ENCODE measurements around the gene MRLN.

Gene MRLN

DNA sequence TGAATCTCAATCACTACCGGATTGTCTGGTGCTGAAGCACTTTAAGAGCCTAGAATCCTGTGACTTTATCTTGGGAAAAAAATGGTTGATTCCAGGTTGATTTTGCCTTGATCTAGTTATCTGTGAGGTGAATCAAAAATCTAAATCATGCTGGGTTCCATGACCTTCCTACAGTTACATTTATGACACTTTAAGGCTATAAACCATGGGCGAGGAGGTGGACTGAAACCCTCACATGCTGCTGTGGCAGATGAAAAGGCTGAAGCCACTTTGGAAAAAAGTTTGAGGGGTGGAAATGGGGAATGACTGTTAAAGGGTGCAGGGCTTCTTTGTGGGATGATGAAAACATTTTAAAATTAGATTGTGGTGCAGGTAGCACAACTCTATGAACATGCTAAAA, 61.1 kb downstream of the MRLN start:
- H2BK12ac ChIP-seq (ENCODE audit: low read length) = no peak overlapping the region
- H3K4ac ChIP-seq (ENCODE audit: low read depth, low read length) = no peak overlapping the region
- H3K14ac ChIP-seq (ENCODE audit: low read length) = no peak overlapping the region
- H3K27ac ChIP-seq (ENCODE audit: low read depth, low read length) = no peak overlapping the region
- no peak overlapping the region for H3K9ac ChIP-seq (ENCODE audit: low read length)
- no CpG with 5 or more reads among the region's 2 CpGs for WGBS (ENCODE audit: extremely low coverage, insufficient coverage, insufficient read length)
- no peak overlapping the region for H2AFZ ChIP-seq (ENCODE audit: insufficient read depth, low read length, poor library complexity)
- H4K12ac ChIP-seq (ENCODE audit: low read depth, low read length) = no peak overlapping the region
- H3K79me2 ChIP-seq (ENCODE audit: control insufficient read depth, insufficient read depth, low read length, poor library complexity) = no peaks in the 10 kb centered on the region
- no peak overlapping the region for H3K18ac ChIP-seq (ENCODE audit: low read length)
- no peak overlapping the region for H3K4me3 ChIP-seq (ENCODE audit: low read depth, low read length)
- H3K23ac ChIP-seq (ENCODE audit: low read length) = no peak overlapping the region
- H3K27me3 ChIP-seq (ENCODE audit: insufficient read depth, low read length) = no peaks in the 10 kb centered on the region
- H3K79me1 ChIP-seq (ENCODE audit: low read length) = no peaks in the 10 kb centered on the region
- no peaks in the 10 kb centered on the region for H3K9me3 ChIP-seq (ENCODE audit: insufficient read depth, low read depth, low read length)
- H2BK120ac ChIP-seq (ENCODE audit: insufficient read depth, low read length, poor library complexity) = no peak overlapping the region
- H2BK5ac ChIP-seq (ENCODE audit: low read depth, low read length, poor library complexity) = no peak overlapping the region
- no peaks in the 10 kb centered on the region for H3K4me1 ChIP-seq (ENCODE audit: control insufficient read depth in 1 of 2, insufficient read depth in 2 of 2, low read length in 2 of 2)
- no peak for DNase-seq
- H4K91ac ChIP-seq (ENCODE audit: low read depth, low read length) = no peak overlapping the region
- H3K36me3 ChIP-seq (ENCODE audit: control insufficient read depth in 1 of 2, insufficient read depth in 2 of 2, low read length in 2 of 2) = no peaks in the 10 kb centered on the region
- no peak overlapping the region for H4K8ac ChIP-seq (ENCODE audit: low read depth, low read length)
- no peak overlapping the region for H2AK5ac ChIP-seq (ENCODE audit: low read length)
- no peak overlapping the region for H3K4me2 ChIP-seq (ENCODE audit: low read length)

DNA sequence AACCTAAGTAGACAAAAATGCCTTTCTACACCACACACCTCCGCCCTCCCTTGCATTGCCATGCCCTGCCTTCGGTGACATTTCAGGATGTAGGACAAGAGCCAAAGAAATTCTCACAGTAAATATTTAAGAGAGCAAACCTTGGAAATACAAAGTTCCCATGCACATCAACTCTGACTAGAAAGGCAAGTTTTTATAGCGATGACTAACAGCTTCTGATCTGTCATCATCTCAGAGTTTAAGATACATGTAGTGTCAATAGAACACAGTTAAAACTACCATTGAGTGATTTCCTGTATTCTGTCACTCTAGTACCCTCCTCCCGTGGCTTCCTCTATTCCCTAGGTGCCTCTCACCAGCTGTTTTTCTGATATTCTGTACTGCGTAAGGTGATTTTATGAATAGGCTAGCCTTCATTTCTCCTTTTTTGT, 64.3 kb downstream of the MRLN start:
- no peaks in the 10 kb centered on the region for H3K79me2 ChIP-seq (ENCODE audit: control insufficient read depth, insufficient read depth, low read length, poor library complexity)
- no CpG with 5 or more reads among the region's 5 CpGs for whole genome bisulfite sequencing (ENCODE audit: extremely low coverage, insufficient coverage, insufficient read length)

DNA sequence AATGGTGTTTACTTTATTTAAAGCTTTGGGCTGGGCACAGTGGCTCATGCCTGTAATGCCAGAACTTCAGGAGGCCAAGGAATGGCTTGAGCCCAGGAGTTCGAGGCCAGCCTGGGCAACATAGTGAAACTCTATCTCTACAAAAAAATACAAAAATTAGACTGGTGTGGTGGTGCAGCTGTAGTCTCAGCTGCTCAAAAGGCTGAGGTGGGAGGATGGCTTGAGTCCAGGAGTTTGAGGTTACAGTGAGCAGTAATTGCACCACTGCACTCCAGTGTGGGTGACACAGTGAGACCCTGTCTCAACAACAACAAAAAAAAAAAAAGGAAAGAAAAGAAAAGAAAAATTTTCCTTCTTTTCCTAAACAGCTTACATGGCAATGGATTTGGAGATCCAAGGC, 65.6 kb downstream of the MRLN start:
- Histone ChIP-seq H2AFZ (ENCODE audit: insufficient read depth, low read length, poor library complexity) (no peak overlapping the region), H3K23ac (ENCODE audit: low read length) (no peak overlapping the region), H2AK5ac (ENCODE audit: low read length) (no peak overlapping the region), H3K14ac (ENCODE audit: low read length) (no peak overlapping the region), H3K4me2 (ENCODE audit: low read length) (no peak overlapping the region), H3K4me1 (ENCODE audit: control insufficient read depth in 1 of 2, insufficient read depth in 2 of 2, low read length in 2 of 2) (no peaks in the 10 kb centered on the region), H4K12ac (ENCODE audit: low read depth, low read length) (no peak overlapping the region), H3K18ac (ENCODE audit: low read length) (no peak overlapping the region), H3K9ac (ENCODE audit: low read length) (no peak overlapping the region), H2BK5ac (ENCODE audit: low read depth, low read length, poor library complexity) (no peak overlapping the region), H3K4ac (ENCODE audit: low read depth, low read length) (no peak overlapping the region), H3K27ac (ENCODE audit: low read depth, low read length) (no peak overlapping the region), H3K36me3 (ENCODE audit: control insufficient read depth in 1 of 2, insufficient read depth in 2 of 2, low read length in 2 of 2) (no peaks in the 10 kb centered on the region), H3K9me3 (ENCODE audit: insufficient read depth, low read depth, low read length) (no peaks in the 10 kb centered on the region), H2BK120ac (ENCODE audit: insufficient read depth, low read length, poor library complexity) (no peak overlapping the region), H3K27me3 (ENCODE audit: insufficient read depth, low read length) (no peaks in the 10 kb centered on the region), H3K79me1 (ENCODE audit: low read length) (no peaks in the 10 kb centered on the region), H2BK12ac (ENCODE audit: low read length) (no peak overlapping the region), H3K79me2 (ENCODE audit: control insufficient read depth, insufficient read depth, low read length, poor library complexity) (no peaks in the 10 kb centered on the region), H3K4me3 (ENCODE audit: low read depth, low read length) (no peak overlapping the region), H4K91ac (ENCODE audit: low read depth, low read length) (no peak overlapping the region), H4K8ac (ENCODE audit: low read depth, low read length) (no peak overlapping the region)
- no CpG with 5 or more reads among the region's 1 CpG for WGBS (ENCODE audit: extremely low coverage, insufficient coverage, insufficient read length)
- no peak for DNase-seq

More for the DNA sequence above, 64.3 kb downstream of the MRLN start:
- H3K27me3 ChIP-seq (ENCODE audit: insufficient read depth, low read length) = no peaks in the 10 kb centered on the region
- no peak for DNase-seq
- no peak overlapping the region for H3K4ac ChIP-seq (ENCODE audit: low read depth, low read length)
- no peak overlapping the region for H3K4me2 ChIP-seq (ENCODE audit: low read length)
- no peak overlapping the region for H3K14ac ChIP-seq (ENCODE audit: low read length)
- no peak overlapping the region for H2BK120ac ChIP-seq (ENCODE audit: insufficient read depth, low read length, poor library complexity)
- no peak overlapping the region for H2AK5ac ChIP-seq (ENCODE audit: low read length)
- H3K4me1 ChIP-seq (ENCODE audit: control insufficient read depth in 1 of 2, insufficient read depth in 2 of 2, low read length in 2 of 2) = no peaks in the 10 kb centered on the region
- no peak overlapping the region for H3K27ac ChIP-seq (ENCODE audit: low read depth, low read length)
- no peak overlapping the region for H3K18ac ChIP-seq (ENCODE audit: low read length)
- H2BK12ac ChIP-seq (ENCODE audit: low read length) = no peak overlapping the region
- H3K9ac ChIP-seq (ENCODE audit: low read length) = no peak overlapping the region
- no peaks in the 10 kb centered on the region for H3K36me3 ChIP-seq (ENCODE audit: control insufficient read depth in 1 of 2, insufficient read depth in 2 of 2, low read length in 2 of 2)
- H4K12ac ChIP-seq (ENCODE audit: low read depth, low read length) = no peak overlapping the region
- no peak overlapping the region for H4K8ac ChIP-seq (ENCODE audit: low read depth, low read length)
- no peak overlapping the region for H2BK5ac ChIP-seq (ENCODE audit: low read depth, low read length, poor library complexity)
- H2AFZ ChIP-seq (ENCODE audit: insufficient read depth, low read length, poor library complexity) = no peak overlapping the region
- H3K23ac ChIP-seq (ENCODE audit: low read length) = no peak overlapping the region
- H3K79me1 ChIP-seq (ENCODE audit: low read length) = no peaks in the 10 kb centered on the region
- no peaks in the 10 kb centered on the region for H3K9me3 ChIP-seq (ENCODE audit: insufficient read depth, low read depth, low read length)
- no peak overlapping the region for H4K91ac ChIP-seq (ENCODE audit: low read depth, low read length)
- H3K4me3 ChIP-seq (ENCODE audit: low read depth, low read length) = no peak overlapping the region
